ENCODE data around the gene MOSPD3. TPM values are rescaled to one million over a fixed set of nuclear protein-coding genes. Genes with fewer than 3 reads are reported as not detected.

MOSPD3 gene
- total RNA-seq, 2 experiments from 2014 or later: 14.4 to 19.9 TPM

DNA sequence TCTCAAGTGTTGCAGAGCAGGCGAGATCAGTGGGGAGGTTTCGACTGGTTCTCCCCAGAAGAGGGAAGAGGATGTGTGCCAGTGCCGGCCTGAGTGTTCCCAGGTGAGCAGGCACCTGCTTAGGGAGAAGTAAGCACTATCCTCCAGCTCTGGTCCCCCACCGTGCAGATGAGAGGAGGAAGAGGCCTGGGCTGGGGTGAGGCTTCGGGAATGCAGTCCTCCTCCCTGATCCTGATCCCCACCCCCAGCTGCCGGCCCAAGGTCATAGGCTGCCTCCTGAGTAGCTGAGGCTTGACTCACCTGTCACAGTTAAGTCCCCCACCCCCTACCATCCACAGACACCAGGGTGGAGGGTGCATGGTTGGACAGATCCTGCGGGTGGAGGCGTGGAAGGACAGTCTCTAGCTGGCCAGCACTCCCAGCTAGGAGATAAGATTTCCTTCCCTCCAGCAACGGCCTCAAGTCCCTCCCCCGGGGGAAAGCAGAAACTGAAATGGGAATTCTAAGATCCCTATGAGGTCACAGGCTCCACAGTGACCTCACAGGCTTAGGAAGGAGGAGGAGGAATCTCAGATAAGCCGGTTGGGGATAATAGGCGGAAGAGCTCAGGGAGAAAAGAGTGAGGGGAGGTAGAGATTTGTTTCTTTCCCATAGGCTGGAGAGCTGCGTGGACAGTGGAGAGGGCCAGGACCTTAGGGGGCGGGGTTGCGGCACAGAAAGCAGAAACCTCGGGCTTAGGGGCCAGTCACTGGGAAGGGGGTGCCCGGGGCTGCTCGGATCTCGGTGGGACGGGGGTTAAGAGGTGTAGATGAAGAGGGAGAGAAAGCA lies 27.4 kb upstream of the MOSPD3 start:
- POLR2A ChIA-PET: interaction anchor here (0.5 to 2.7 kb wide), 10 partner anchors 14 to 290 kb away, joined by 3 to 13 read pairs (median 8); partner anchors contain the start of genes AGFG2, MEPCE, MOSPD3 and POP7
- intact Hi-C loops (cut with DNase I, micrococcal nuclease): loop anchor here (5.0 kb wide), 2 partner anchors 42 to 458 kb away; partner anchors contain the start of gene MBLAC1 (in 1 of the 2)
- Mint-ChIP-seq H3K27me3 (no peaks in the 10 kb centered on the region), H3K27ac (peak overlapping the region; percentile 82), H3K36me3 (ENCODE audit: low read depth) (peaks cover 5% of the 10 kb centered on the region), H3K4me3 (peak overlapping the region; percentile 78), H3K4me1 (peaks cover 29% of the 10 kb centered on the region), H3K9me3 (ENCODE audit: low read depth) (no peaks in the 10 kb centered on the region)
- DNase-seq: peak; percentile 41
- CTCF ChIA-PET: interaction anchor here (0.6 to 4.2 kb wide), 18 partner anchors 14 to 667 kb away, joined by 3 to 19 read pairs (median 4); partner anchors contain the start of genes GIGYF1, MOSPD3, POP7 and TSC22D4
- no peak for ATAC-seq

DNA sequence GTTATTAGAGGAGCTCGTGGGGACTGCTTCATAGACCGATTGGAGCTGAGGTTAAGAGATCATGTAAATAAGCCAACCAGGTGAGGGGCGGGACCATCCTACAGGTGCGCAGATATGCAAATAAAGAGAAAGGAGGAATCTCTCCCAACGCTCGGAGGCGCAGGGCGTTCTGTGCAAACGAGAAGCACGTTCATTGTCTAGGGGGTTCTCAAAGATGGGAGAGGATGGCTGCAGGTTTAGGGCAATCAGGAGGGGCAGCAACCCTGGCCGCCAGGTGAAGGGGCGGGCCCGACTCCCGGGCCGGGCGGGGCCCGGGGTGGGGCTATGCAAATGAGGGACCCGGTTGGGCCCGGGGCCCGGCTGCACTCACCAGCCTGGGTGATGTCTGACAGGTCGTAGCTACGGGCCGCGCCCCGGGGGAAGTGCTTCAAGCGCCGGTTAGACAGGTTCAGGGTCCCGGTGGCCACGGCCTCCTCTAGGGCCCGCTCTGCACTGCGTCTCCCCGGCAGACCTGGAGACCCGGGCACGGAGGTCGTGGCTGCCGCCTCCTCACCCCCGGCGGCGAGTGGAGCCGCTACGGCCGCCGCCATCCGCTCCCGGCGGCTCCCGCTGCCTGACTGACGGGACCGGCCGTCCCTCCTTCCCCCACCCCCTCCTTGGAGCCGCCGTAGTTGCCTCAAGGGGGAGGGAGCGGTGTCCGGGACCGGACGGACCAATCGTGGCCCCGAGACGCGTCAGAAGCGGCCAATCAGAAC lies 26.7 kb upstream of the MOSPD3 start, which contains the start of gene LRCH4:
Gene LRCH4 (minus strand): TSS at position 619 of the 755 bp plus-strand sequence. CDS start 29 bp downstream, at position 590.
- Mint-ChIP-seq H3K9me3 (ENCODE audit: low read depth) (no peaks in the 10 kb centered on the region), H3K27me3 (peaks cover 4% of the 10 kb centered on the region), H3K27ac (peak within 1 kb of the TSS; percentile 82), H3K4me1 (peaks cover 29% of the 10 kb centered on the region), H3K36me3 (ENCODE audit: low read depth) (peaks cover 5% of the 10 kb centered on the region), H3K4me3 (peak within 1 kb of the TSS; percentile 78)
- DNase-seq (peak; percentile 78), ATAC-seq (peak; percentile 8)
- ChIA-PET POLR2A (interaction anchor here (0.5 to 2.7 kb wide), 21 partner anchors 10 to 366 kb away, joined by 3 to 13 read pairs (median 4); partner anchors contain the start of genes AGFG2, MEPCE, MOSPD3 and POP7), CTCF (interaction anchor here (0.7 to 4.2 kb wide), 28 partner anchors 9 to 267 kb away, joined by 3 to 19 read pairs (median 4); partner anchors contain the start of genes AGFG2, GIGYF1, MEPCE and MOSPD3)
- intact Hi-C loops (cut with DNase I, micrococcal nuclease): loop anchor here (1.0 to 5.0 kb wide), 17 partner anchors 19 to 667 kb away; partner anchors contain the start of genes AGFG2 (in 2 of the 2), GNB2 (in 2 of the 2), MOSPD3 (in 2 of the 2) and TSC22D4 (in 2 of the 2)

DNA sequence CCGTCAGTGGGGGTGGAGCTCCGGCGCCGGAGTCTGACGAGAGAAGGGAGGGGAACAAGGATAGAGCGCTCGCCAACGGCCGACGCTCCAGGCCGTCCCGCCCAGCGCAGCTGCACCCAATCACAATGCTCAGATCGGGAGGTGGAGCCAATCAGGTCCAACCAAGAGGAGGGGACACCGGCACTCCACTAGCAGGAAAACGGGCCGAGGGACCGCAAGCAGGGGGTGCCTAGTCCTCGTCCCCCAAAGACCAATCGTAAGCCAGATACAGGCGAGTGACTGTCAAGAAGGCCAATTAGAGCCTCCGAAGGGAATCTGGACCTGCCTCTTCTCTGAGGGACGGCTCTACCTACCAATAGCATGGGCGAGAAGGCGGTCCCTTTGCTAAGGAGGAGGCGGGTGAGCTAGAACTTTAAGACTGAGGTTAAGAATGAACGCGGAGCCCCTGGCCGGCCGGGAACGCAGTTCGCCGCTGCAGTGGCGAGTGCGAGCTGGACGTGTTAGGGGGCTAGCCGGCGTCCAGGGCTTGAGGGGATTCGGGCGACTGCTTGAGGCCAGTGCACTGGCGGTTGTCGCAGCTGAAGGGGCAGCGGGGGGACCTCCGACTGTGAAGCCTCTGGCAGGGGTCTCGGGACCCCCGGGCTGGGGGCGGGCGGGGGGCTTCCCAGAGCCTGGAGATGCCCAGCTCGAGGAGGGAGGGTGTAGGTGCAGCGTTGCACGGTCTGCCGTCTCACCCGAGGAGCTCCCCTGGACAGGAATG lies 25.9 kb upstream of the MOSPD3 start, which contains the start of gene FBXO24:
Gene FBXO24 (plus strand): TSS at position 63 of the 760 bp plus-strand sequence. CDS start 298 bp downstream, at position 361.
- POLR2A ChIA-PET: interaction anchor here (0.6 to 2.7 kb wide), 19 partner anchors 9 to 366 kb away, joined by 3 to 13 read pairs (median 4); partner anchors contain the start of genes AGFG2, MEPCE, MOSPD3 and POP7
- intact Hi-C loops (cut with DNase I, micrococcal nuclease): loop anchor here (1.0 to 5.0 kb wide), 17 partner anchors 18 to 666 kb away; partner anchors contain the start of genes AGFG2 (in 2 of the 2), GNB2 (in 2 of the 2), MOSPD3 (in 2 of the 2) and TSC22D4 (in 2 of the 2)
- no peaks in the 10 kb centered on the region for H3K9me3 Mint-ChIP-seq (ENCODE audit: low read depth)
- peaks cover 26% of the 10 kb centered on the region for H3K4me1 Mint-ChIP-seq
- H3K27me3 Mint-ChIP-seq: peaks cover 4% of the 10 kb centered on the region
- peak within 1 kb of the TSS; percentile 82 for H3K27ac Mint-ChIP-seq
- ATAC-seq (peak; percentile 86), DNase-seq (peak; percentile 100)
- CTCF ChIA-PET: interaction anchor here (0.7 to 4.2 kb wide), 25 partner anchors 8 to 266 kb away, joined by 3 to 19 read pairs (median 4); partner anchors contain the start of genes AGFG2, GIGYF1, MEPCE and MOSPD3
- H3K36me3 Mint-ChIP-seq (ENCODE audit: low read depth): peaks cover 2% of the 10 kb centered on the region
- H3K4me3 Mint-ChIP-seq: peak within 1 kb of the TSS; percentile 78

DNA sequence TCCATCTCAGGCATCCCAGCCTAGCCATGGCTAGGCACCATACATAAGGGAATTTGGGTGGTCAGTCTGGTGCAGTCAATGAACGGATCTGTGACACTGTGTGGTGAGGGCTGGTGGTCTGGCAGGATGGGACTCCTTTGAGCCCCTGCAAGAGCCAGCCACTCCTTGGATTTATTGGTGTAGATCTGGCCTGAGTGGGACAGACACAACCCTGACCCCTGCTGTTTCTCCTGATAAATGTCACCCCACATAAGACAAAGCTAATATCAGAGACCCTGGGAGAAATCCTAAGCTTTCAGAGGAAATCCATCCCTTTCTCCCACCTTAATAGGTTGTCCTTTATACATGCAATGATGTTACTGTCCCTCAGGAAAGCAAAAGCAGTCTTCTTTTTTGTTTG lies 23.9 kb upstream of the MOSPD3 start:
- no peaks in the 10 kb centered on the region for H3K9me3 Mint-ChIP-seq (ENCODE audit: low read depth)
- POLR2A ChIA-PET: interaction anchor here (1.0 kb wide), 1 partner anchor 94 kb away, joined by 3 read pairs; no protein-coding TSS in a partner anchor
- CTCF ChIA-PET: interaction anchor here (0.7 to 1.6 kb wide), 11 partner anchors 10 to 1189 kb away, joined by 3 to 7 read pairs (median 3); partner anchors contain the start of genes MOSPD3, POP7 and SLC12A9
- no peak for DNase-seq
- peaks cover 4% of the 10 kb centered on the region for H3K27me3 Mint-ChIP-seq
- peak overlapping the region; percentile 4 for H3K4me3 Mint-ChIP-seq
- ATAC-seq: no peak
- intact Hi-C loops (cut with DNase I, micrococcal nuclease): loop anchor here in 1 of 2 experiments (5.0 kb wide), 1 partner anchor 461 kb away; the partner anchor contains the start of gene MBLAC1
- no peak overlapping the region for H3K27ac Mint-ChIP-seq
- no peaks in the 10 kb centered on the region for H3K36me3 Mint-ChIP-seq (ENCODE audit: low read depth)
- peaks cover 12% of the 10 kb centered on the region for H3K4me1 Mint-ChIP-seq

DNA sequence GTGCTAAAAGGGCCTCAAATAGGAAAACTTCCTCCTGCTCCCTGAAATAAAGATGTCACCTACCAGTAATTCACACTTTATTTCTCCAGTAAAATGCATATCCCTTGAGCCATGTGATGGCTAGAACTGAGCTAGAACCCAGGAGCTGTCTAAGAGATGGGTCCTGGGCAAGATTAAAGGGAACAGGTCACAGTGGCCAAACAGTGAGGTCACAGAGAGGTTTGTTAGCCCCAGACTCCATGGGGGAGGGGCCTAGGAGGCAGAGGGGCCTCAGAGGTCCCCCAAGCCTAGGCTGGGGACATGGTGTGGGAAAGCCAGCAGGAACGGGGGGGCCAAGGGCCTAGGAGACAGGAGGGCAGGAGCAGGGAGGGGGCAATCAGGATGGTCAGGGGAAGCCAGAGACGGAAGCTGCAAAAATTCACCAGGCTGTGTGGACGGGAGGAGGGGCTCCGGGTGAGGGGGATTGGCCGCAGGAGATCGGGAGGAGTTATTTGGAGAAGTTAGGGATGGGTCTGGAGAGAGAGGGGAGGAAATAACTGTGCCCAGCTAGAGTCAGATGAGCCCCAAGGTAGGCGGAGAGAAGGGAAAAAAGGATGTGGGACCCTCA lies 22.9 kb upstream of the MOSPD3 start:
- POLR2A ChIA-PET: interaction anchor here (0.7 to 1.0 kb wide), 2 partner anchors 41 to 95 kb away, joined by 3 read pairs; no protein-coding TSS in a partner anchor
- peaks cover 5% of the 10 kb centered on the region for H3K4me1 Mint-ChIP-seq
- no peak for DNase-seq
- ATAC-seq: no peak
- CTCF ChIA-PET: interaction anchor here (0.5 to 1.7 kb wide), 11 partner anchors 9 to 608 kb away, joined by 3 to 7 read pairs (median 3); partner anchors contain the start of gene POP7
- intact Hi-C loops (cut with DNase I, micrococcal nuclease): loop anchor here in 1 of 2 experiments (5.0 kb wide), 1 partner anchor 462 kb away; the partner anchor contains the start of gene MBLAC1
- no peaks in the 10 kb centered on the region for H3K36me3 Mint-ChIP-seq (ENCODE audit: low read depth)
- H3K4me3 Mint-ChIP-seq: no peak overlapping the region
- no peak overlapping the region for H3K27ac Mint-ChIP-seq
- H3K9me3 Mint-ChIP-seq (ENCODE audit: low read depth): no peaks in the 10 kb centered on the region
- H3K27me3 Mint-ChIP-seq: peaks cover 4% of the 10 kb centered on the region

DNA sequence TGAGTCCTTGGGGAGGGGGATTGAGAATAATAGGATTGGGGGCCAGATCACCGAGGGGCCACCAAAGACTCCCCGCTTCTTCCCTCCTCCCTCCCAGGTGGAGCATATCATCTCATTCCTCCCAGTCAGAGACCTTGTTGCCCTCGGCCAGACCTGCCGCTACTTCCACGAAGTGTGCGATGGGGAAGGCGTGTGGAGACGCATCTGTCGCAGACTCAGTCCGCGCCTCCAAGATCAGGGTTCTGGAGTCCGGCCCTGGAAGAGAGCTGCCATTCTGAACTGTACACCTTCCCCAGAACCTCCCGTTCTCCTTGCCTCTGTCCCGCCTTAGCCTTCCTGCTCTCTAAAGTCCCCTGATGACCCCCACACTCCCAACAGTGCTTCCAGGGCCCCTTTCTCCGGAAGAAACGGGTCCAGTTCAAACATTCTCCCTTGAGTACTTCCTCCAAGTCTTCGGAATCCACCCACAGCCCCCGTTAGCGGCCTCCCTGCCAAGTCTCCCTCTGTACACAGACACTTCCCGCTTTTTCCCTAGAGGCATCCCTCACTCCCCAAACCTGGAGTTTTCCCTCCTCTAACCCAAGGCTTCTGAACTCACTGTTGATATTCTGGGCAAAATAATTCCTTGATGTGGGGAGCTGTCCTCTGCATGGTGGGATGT lies 22.1 kb upstream of the MOSPD3 start:
- Mint-ChIP-seq H3K27ac (no peak overlapping the region), H3K27me3 (peaks cover 4% of the 10 kb centered on the region), H3K4me1 (no peaks in the 10 kb centered on the region), H3K4me3 (no peak overlapping the region), H3K36me3 (ENCODE audit: low read depth) (no peaks in the 10 kb centered on the region), H3K9me3 (ENCODE audit: low read depth) (no peaks in the 10 kb centered on the region)
- ChIA-PET POLR2A (no interaction called here), CTCF (interaction anchor here (0.5 to 1.7 kb wide), 3 partner anchors 21 to 609 kb away, joined by 3 to 5 read pairs (median 4); no protein-coding TSS in a partner anchor)
- no peak for ATAC-seq
- DNase-seq: no peak
- intact Hi-C loops (cut with DNase I, micrococcal nuclease): no loop called here

DNA sequence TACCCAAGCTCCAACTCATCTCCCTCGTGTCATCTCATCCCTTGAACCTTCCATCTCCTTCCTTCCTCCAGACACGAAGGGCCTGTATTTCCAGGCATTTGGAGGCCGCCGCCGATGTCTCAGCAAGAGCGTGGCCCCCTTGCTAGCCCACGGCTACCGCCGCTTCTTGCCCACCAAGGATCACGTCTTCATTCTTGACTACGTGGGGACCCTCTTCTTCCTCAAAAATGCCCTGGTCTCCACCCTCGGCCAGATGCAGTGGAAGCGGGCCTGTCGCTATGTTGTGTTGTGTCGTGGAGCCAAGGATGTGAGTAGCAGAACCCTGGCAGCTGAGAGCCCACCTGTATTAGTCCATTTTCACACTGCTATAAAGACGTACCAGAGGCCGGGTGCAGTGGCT lies 20.7 kb upstream of the MOSPD3 start:
- intact Hi-C loops (cut with DNase I, micrococcal nuclease): no loop called here
- ATAC-seq (no peak), DNase-seq (no peak)
- Mint-ChIP-seq H3K36me3 (ENCODE audit: low read depth) (no peaks in the 10 kb centered on the region), H3K4me1 (no peaks in the 10 kb centered on the region), H3K27me3 (peaks cover 4% of the 10 kb centered on the region), H3K27ac (no peak overlapping the region), H3K9me3 (ENCODE audit: low read depth) (no peaks in the 10 kb centered on the region), H3K4me3 (no peak overlapping the region)
- ChIA-PET POLR2A (no interaction called here), CTCF (interaction anchor here (0.7 to 1.7 kb wide), 2 partner anchors 27 to 32 kb away, joined by 3 to 6 read pairs; no protein-coding TSS in a partner anchor)

DNA sequence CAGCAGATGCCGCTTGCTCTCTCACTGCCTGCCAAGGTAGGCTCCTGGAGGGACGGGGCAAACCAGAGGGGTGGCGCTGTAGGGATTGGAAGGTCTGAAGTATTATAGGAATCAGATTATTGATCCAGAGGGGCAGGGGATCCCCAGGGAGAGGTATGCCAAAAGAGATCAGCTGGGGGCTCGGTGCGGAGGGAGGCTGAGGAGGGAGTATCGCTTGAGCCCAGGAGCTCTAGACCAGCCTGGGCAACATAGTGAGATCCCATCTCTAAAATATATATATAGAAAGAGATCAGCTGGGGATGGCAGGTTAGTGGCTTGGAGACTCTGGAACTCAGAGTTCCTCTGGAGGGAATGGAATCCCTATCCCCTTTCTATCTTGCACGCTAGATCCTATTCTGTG lies 17.2 kb upstream of the MOSPD3 start:
- POLR2A ChIA-PET: interaction anchor here (1.7 kb wide), 1 partner anchor 9 kb away, joined by 3 read pairs; the partner anchor contains the start of genes FBXO24 and LRCH4
- Mint-ChIP-seq H3K27ac (no peak overlapping the region), H3K27me3 (peaks cover 4% of the 10 kb centered on the region), H3K9me3 (ENCODE audit: low read depth) (no peaks in the 10 kb centered on the region), H3K4me3 (no peak overlapping the region), H3K36me3 (ENCODE audit: low read depth) (no peaks in the 10 kb centered on the region), H3K4me1 (no peaks in the 10 kb centered on the region)
- ATAC-seq (no peak), DNase-seq (no peak)
- intact Hi-C loops (cut with DNase I, micrococcal nuclease): no loop called here
- CTCF ChIA-PET: interaction anchor here (0.7 to 1.6 kb wide), 6 partner anchors 9 to 205 kb away, joined by 3 to 7 read pairs (median 4); partner anchors contain the start of genes FBXO24 and LRCH4

DNA sequence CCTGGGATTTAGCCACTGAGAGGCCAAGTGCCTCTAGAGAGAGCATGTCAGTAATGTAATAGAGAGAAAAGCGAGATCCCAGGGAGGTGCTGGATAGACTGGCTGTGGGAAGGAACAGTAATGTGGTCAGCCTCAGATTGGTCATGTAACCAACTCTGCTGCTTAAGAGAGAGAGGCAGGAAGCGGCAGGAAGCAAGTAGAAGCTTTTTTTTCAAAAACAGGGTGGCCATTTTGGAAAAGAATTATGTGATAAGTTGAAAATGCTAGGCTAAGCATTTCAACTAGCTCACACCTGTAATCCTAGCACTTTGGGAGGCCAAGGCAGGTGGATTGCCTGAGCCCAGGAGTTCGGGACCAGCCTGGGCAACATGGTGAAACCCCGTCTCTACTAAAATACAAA lies 13.9 kb upstream of the MOSPD3 start:
- Mint-ChIP-seq H3K27me3 (no peaks in the 10 kb centered on the region), H3K9me3 (ENCODE audit: low read depth) (no peaks in the 10 kb centered on the region), H3K4me1 (peaks cover under 1% of the 10 kb centered on the region), H3K4me3 (no peak overlapping the region), H3K36me3 (ENCODE audit: low read depth) (no peaks in the 10 kb centered on the region), H3K27ac (no peak overlapping the region)
- peak; percentile 36 for ATAC-seq
- intact Hi-C loops (cut with DNase I, micrococcal nuclease): no loop called here
- ChIA-PET CTCF (interaction anchor here (0.6 to 2.1 kb wide), 6 partner anchors 10 to 169 kb away, joined by 3 to 7 read pairs (median 5); partner anchors contain the start of gene MEPCE), POLR2A (no interaction called here)
- DNase-seq: no peak
